Urinary bladder (tissue), 4 donors: Measurements from ENCODE around the gene GRIN2A. TPM values are rescaled to one million over a fixed set of nuclear protein-coding genes. Genes with fewer than 3 reads are reported as not detected.

Experiments
- DNase-seq: peaks from one replicate; pipeline ENCODE4 v3.0.0-alpha.2; 2015; ENCODE audit errors: extremely low spot score
- H3K27ac ChIP-seq: one replicate; pipeline ENCODE4 v1.5.1; 2013; ENCODE audit warnings: low read depth, mild to moderate bottlenecking, moderate library complexity
- H3K36me3 ChIP-seq: one replicate; pipeline ENCODE4 v1.6.1; 2013; ENCODE audit warnings: mild to moderate bottlenecking, moderate library complexity; ENCODE audit not compliant: insufficient read depth
- H3K4me1 ChIP-seq: one replicate; pipeline ENCODE4 v1.6.1; 2013; ENCODE audit warnings: mild to moderate bottlenecking, moderate library complexity; ENCODE audit not compliant: insufficient read depth
- H3K4me3 ChIP-seq: one replicate; pipeline ENCODE4 v1.5.1; 2013; ENCODE audit warnings: low read depth, low read length
- WGBS: extraction: QIAGEN DNeasy Blood & Tissue Kit; methylation state at CpG from one replicate; pipeline ENCODE4 v1.1.7; 2013; 5-methylcytosine and 5-hydroxymethylcytosine counted together
- polyA plus RNA-seq: library from polyadenylated mRNA; stranded (reverse); fragments of 200-250 nt; gene quantifications from one replicate; pipeline ENCODE4 v1.2.3, GENCODE V29; 2013
- total RNA-seq: library from RNA; depleted of rRNA; stranded (reverse); fragments of >200 nt; gene quantifications from one replicate; pipeline ENCODE4 v1.2.3, GENCODE V29; 2014
- donor health status: healthy with polysubstance abuse.
- donor health status: healthy.

The GRIN2A gene
- total and polyA plus RNA-seq, 2 donors: 0.06 to 0.21 TPM

GRCh38 chr16:10111156-10111761 is 71.0 kb downstream of the GRIN2A start:
- DNase-seq: no peak
- WGBS: 91% methylated on average over 26 of the region's 26 CpGs
- no peaks in the 10 kb centered on the region for H3K4me1 ChIP-seq
- H3K27ac ChIP-seq: no peak overlapping the region
- no peak overlapping the region for H3K4me3 ChIP-seq
- H3K36me3 ChIP-seq: no peaks in the 10 kb centered on the region

- H3K27ac ChIP-seq: no peak overlapping the region
- WGBS: 27% methylated on average over 4 of the region's 4 CpGs
- DNase-seq: no peak
- H3K4me1 ChIP-seq: no peaks in the 10 kb centered on the region
- no peak overlapping the region for H3K4me3 ChIP-seq
- no peaks in the 10 kb centered on the region for H3K36me3 ChIP-seq
Measured at GRCh38 chr16:10110552-10110951, 71.7 kb downstream of the GRIN2A start.

- Histone ChIP-seq H3K36me3 (no peaks in the 10 kb centered on the region), H3K27ac (no peak overlapping the region), H3K4me1 (no peaks in the 10 kb centered on the region), H3K4me3 (no peak overlapping the region)
- 92% methylated on average over 1 of the region's 1 CpG for WGBS
- no peak for DNase-seq
Measured at GRCh38 chr16:10107081-10107480, 75.1 kb downstream of the GRIN2A start.

- no peak for DNase-seq
- no peaks in the 10 kb centered on the region for H3K36me3 ChIP-seq
- no peak overlapping the region for H3K27ac ChIP-seq
- H3K4me1 ChIP-seq: no peaks in the 10 kb centered on the region
- H3K4me3 ChIP-seq: no peak overlapping the region
- WGBS: 68% methylated on average over 1 of the region's 1 CpG
Measured at GRCh38 chr16:10103700-10104099, 78.5 kb downstream of the GRIN2A start.

- Histone ChIP-seq H3K4me3 (no peak overlapping the region), H3K4me1 (no peaks in the 10 kb centered on the region), H3K36me3 (no peaks in the 10 kb centered on the region), H3K27ac (no peak overlapping the region)
- DNase-seq: no peak
Measured at GRCh38 chr16:10103118-10103517, 79.1 kb downstream of the GRIN2A start.

- no peak overlapping the region for H3K27ac ChIP-seq
Measured at GRCh38 chr16:10100829-10101228, 81.4 kb downstream of the GRIN2A start.

GRCh38 chr16:10098991-10099390 is 83.2 kb downstream of the GRIN2A start:
- Histone ChIP-seq H3K36me3 (no peaks in the 10 kb centered on the region), H3K27ac (no peak overlapping the region), H3K4me3 (no peak overlapping the region), H3K4me1 (no peaks in the 10 kb centered on the region)
- DNase-seq: no peak

More at GRCh38 chr16:10100829-10101228, 81.4 kb downstream of the GRIN2A start:
- DNase-seq: no peak
- H3K36me3 ChIP-seq: no peaks in the 10 kb centered on the region
- H3K4me3 ChIP-seq: no peak overlapping the region
- H3K4me1 ChIP-seq: no peaks in the 10 kb centered on the region
- WGBS: 72% methylated on average over 4 of the region's 4 CpGs

- no peaks in the 10 kb centered on the region for H3K4me1 ChIP-seq
- no peaks in the 10 kb centered on the region for H3K36me3 ChIP-seq
- WGBS: 77% methylated on average over 2 of the region's 2 CpGs
- no peak overlapping the region for H3K4me3 ChIP-seq
- H3K27ac ChIP-seq: no peak overlapping the region
- DNase-seq: no peak
Measured at GRCh38 chr16:10097271-10097670, 85.0 kb downstream of the GRIN2A start.

- H3K4me1 ChIP-seq: no peaks in the 10 kb centered on the region
- 70% methylated on average over 8 of the region's 8 CpGs for WGBS
- H3K27ac ChIP-seq: no peak overlapping the region
Measured at GRCh38 chr16:10093576-10093975, 88.7 kb downstream of the GRIN2A start.

GRCh38 chr16:10090816-10091215 is 91.4 kb downstream of the GRIN2A start:
- no peak overlapping the region for H3K4me3 ChIP-seq
- DNase-seq: no peak
- WGBS: 90% methylated on average over 1 of the region's 1 CpG
- no peak overlapping the region for H3K27ac ChIP-seq
- no peaks in the 10 kb centered on the region for H3K4me1 ChIP-seq
- H3K36me3 ChIP-seq: no peaks in the 10 kb centered on the region

More at GRCh38 chr16:10093576-10093975, 88.7 kb downstream of the GRIN2A start:
- Histone ChIP-seq H3K4me3 (no peak overlapping the region), H3K36me3 (no peaks in the 10 kb centered on the region)
- no peak for DNase-seq

- no peak overlapping the region for H3K4me3 ChIP-seq
- WGBS: 25% methylated on average over 7 of the region's 7 CpGs
- no peak for DNase-seq
- H3K27ac ChIP-seq: no peak overlapping the region
- H3K36me3 ChIP-seq: no peaks in the 10 kb centered on the region
- no peaks in the 10 kb centered on the region for H3K4me1 ChIP-seq
Measured at GRCh38 chr16:10088380-10088793, 93.8 kb downstream of the GRIN2A start.

GRCh38 chr16:10087151-10087550 is 95.1 kb downstream of the GRIN2A start:
- WGBS: 89% methylated on average over 4 of the region's 4 CpGs
- Histone ChIP-seq H3K36me3 (no peaks in the 10 kb centered on the region), H3K4me1 (no peaks in the 10 kb centered on the region), H3K4me3 (no peak overlapping the region), H3K27ac (no peak overlapping the region)
- DNase-seq: no peak

- Histone ChIP-seq H3K36me3 (no peaks in the 10 kb centered on the region), H3K27ac (no peak overlapping the region), H3K4me3 (no peak overlapping the region), H3K4me1 (no peaks in the 10 kb centered on the region)
- WGBS: 56% methylated on average over 3 of the region's 3 CpGs
- DNase-seq: no peak
Measured at GRCh38 chr16:10086620-10087019, 95.6 kb downstream of the GRIN2A start.

- WGBS: 67% methylated on average over 6 of the region's 6 CpGs
Measured at GRCh38 chr16:10085078-10085798, 97.0 kb downstream of the GRIN2A start.

More at GRCh38 chr16:10085078-10085798, 97.0 kb downstream of the GRIN2A start:
- Histone ChIP-seq H3K36me3 (no peaks in the 10 kb centered on the region), H3K27ac (no peak overlapping the region), H3K4me1 (no peaks in the 10 kb centered on the region), H3K4me3 (no peak overlapping the region)
- DNase-seq: no peak
